Upper lobe of right lung (tissue), 1 donor: ENCODE measurements around the gene MYL6. TPM values are rescaled to one million over a fixed set of nuclear protein-coding genes. Genes with fewer than 3 reads are reported as not detected.

ENCODE experiments used
- ATAC-seq: fragments of 200-7000 bp; cut with Tn5 transposase; one replicate; pipeline ENCODE4 v1.9.1; 2020; ENCODE audit warnings: mild to moderate bottlenecking, moderate library complexity
- DNase-seq: peaks from one replicate; pipeline ENCODE4 v3.0.0-alpha.2; 2020
- H3K27ac ChIP-seq: fragments of 200-600 bp; one replicate; pipeline ENCODE4 v1.8.0; 2022
- H3K27me3 ChIP-seq: fragments of 200-600 bp; one replicate; pipeline ENCODE4 v1.8.0; 2022; ENCODE audit warnings: mild to moderate bottlenecking
- H3K36me3 ChIP-seq: fragments of 200-600 bp; one replicate; pipeline ENCODE4 v1.8.0; 2022
- H3K4me1 ChIP-seq: fragments of 200-600 bp; one replicate; pipeline ENCODE4 v1.8.0; 2022
- H3K4me3 ChIP-seq: fragments of 200-600 bp; one replicate; pipeline ENCODE4 v1.8.0; 2022; ENCODE audit warnings: mild to moderate bottlenecking
- H3K9me3 ChIP-seq: fragments of 200-600 bp; one replicate; pipeline ENCODE4 v1.8.0; 2022
- intact Hi-C: fragments of 100-400 bp; cut with DNase I; formaldehyde crosslinking; loops from one replicate; pipeline ENCODE4 v1.11.0; 2022
- total RNA-seq: library from RNA; stranded (reverse); fragmentation: NEBNext Ultra II Directional; extraction: Animal tissue kit (Norgen Biotek cat#: 25700); gene quantifications from one replicate; pipeline ENCODE4 v1.2.1, GENCODE V29; 2021
- TF ChIP-seq, protein P1 (sequence below): fragments of 200-600 bp; IDR thresholded peaks from one replicate; pipeline ENCODE4 v1.8.0; 2022; ENCODE audit warnings: antibody characterized with exemption
- donor health status: DM: no; HTN: yes; CAD: no; lungs with severe emphysema.

Gene MYL6
- total RNA-seq, 1 donor from 2014 or later: 1,254 TPM

DNA sequence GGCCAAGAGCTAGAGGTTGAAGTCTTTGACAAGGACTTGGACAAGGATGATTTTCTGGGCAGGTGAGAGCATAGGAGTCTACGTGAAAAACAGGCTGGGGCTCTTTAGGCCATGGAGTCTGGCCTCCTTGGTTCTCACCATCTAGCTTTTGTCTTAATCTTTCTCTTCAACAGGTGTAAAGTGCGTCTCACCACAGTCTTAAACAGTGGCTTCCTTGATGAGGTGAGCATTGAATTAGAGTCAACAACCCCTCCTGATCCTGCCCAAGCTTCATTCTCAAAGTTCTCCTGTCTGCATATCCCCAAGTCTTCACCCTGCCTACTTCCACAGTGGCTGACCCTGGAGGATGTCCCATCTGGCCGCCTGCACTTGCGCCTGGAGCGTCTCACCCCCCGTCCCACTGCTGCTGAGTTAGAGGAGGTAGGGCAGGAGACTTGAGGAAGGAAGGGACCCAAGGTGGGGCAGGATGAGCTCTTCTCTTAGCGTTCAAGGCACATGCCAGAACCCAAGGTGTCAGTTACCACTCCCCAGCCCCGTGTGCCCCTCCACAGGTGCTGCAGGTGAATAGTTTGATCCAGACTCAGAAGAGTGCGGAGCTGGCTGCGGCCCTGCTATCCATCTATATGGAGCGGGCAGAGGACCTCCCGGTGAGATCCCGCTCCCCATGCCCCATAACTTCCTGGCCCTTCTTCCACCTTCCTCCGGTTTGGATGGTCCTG lies 20.1 kb upstream of the MYL6 start:
- Histone ChIP-seq H3K4me3 (no peak overlapping the region), H3K27ac (no peak overlapping the region), H3K27me3 (no peaks in the 10 kb centered on the region), H3K4me1 (no peaks in the 10 kb centered on the region), H3K9me3 (no peaks in the 10 kb centered on the region), H3K36me3 (peaks cover 99% of the 10 kb centered on the region)
- ATAC-seq (no peak), DNase-seq (no peak)
- intact Hi-C loops: no loop called here
- TF ChIP-seq, protein P1, sequence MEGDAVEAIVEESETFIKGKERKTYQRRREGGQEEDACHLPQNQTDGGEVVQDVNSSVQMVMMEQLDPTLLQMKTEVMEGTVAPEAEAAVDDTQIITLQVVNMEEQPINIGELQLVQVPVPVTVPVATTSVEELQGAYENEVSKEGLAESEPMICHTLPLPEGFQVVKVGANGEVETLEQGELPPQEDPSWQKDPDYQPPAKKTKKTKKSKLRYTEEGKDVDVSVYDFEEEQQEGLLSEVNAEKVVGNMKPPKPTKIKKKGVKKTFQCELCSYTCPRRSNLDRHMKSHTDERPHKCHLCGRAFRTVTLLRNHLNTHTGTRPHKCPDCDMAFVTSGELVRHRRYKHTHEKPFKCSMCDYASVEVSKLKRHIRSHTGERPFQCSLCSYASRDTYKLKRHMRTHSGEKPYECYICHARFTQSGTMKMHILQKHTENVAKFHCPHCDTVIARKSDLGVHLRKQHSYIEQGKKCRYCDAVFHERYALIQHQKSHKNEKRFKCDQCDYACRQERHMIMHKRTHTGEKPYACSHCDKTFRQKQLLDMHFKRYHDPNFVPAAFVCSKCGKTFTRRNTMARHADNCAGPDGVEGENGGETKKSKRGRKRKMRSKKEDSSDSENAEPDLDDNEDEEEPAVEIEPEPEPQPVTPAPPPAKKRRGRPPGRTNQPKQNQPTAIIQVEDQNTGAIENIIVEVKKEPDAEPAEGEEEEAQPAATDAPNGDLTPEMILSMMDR: no peak

DNA sequence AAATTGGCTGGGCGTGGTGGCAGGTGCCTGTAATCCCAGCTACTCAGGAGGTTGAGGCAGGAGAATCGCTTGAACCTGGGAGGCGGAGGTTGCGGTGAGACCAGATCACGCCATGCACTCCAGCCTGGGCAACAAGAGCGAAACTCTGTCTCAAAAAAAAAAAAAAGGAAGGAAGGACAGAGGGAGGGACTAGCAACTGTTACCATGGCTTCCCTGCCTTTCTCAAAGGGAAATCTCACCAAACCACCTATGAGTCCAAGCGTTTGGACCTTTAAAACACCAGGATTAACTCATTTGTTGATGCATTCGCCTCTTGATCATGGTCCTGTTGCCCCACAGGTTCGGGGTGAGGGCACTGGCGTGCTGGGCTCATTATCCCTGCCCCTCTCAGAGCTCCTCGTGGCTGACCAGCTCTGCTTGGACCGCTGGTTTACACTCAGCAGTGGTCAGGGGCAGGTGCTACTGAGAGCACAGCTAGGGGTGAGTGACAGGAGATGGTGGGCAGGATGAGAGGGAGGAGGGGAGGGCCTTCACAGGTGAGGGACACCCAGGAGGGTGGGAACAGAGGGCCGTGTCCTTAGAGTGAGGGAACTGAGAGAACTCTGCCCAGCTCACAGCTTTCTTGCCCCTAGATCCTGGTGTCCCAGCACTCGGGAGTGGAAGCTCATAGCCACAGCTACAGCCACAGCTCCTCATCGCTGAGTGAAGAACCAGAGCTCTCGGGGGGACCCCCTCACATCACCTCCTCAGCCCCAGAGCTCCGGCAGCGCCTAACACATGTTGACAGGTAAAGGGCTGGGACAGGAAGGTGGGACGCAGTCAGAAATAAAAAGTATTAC lies 16.0 kb upstream of the MYL6 start:
- intact Hi-C loops: no loop called here
- Histone ChIP-seq H3K4me1 (peaks cover 12% of the 10 kb centered on the region), H3K27ac (peak overlapping the region; percentile 56), H3K9me3 (no peaks in the 10 kb centered on the region), H3K27me3 (no peaks in the 10 kb centered on the region), H3K36me3 (peaks cover 83% of the 10 kb centered on the region), H3K4me3 (no peak overlapping the region)
- TF ChIP-seq, protein P1: no peak
- DNase-seq (no peak), ATAC-seq (peak; percentile 44)

DNA sequence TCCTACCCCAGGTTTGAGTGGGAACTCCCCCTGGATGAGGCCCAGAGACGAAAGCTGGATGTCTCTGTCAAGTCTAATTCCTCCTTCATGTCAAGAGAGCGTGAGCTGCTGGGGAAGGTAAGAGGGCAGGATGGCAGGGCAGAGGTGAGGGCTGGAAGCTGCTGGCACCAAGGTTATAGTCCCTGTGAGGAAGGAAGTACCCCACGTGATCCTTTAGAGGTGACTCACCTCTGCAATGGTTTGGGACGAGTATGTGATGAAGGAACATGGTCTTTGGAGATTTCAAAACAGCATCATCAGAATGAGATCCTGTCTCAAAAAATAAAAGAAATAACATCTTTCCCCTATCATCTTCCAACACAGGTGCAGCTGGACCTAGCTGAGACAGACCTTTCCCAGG lies 14.9 kb upstream of the MYL6 start:
- H3K27ac ChIP-seq: peak overlapping the region; percentile 56
- TF ChIP-seq, protein P1: no peak
- peak; percentile 5 for ATAC-seq

DNA sequence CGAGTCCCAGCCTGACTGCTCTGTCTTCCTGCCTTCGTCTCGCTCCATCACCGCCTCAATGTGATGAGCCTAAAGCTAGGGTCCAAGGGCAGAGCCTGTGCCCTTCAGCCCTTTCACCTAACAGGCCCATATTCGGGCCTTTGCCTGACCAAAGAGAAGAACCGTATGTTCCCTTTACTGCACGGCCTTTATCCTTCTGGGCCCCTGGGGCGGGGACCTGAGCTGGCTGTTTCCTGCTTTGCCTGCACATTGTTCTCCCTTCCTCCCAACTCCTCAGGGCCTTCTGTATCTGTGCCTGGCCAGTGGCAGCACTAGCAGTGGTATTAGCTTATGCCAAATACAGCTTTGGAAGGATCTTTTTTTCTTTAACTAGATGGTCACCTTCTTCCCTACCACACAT lies 14.3 kb upstream of the MYL6 start:
- Histone ChIP-seq H3K4me1 (peaks cover 13% of the 10 kb centered on the region), H3K9me3 (no peaks in the 10 kb centered on the region), H3K27me3 (no peaks in the 10 kb centered on the region), H3K4me3 (no peak overlapping the region), H3K36me3 (peaks cover 66% of the 10 kb centered on the region), H3K27ac (peak overlapping the region; percentile 56)
- intact Hi-C loops: no loop called here
- DNase-seq (no peak), ATAC-seq (peak; percentile 61)
- TF ChIP-seq, protein P1: no peak

More for the DNA sequence above, 14.9 kb upstream of the MYL6 start:
- Histone ChIP-seq H3K9me3 (no peaks in the 10 kb centered on the region), H3K27me3 (no peaks in the 10 kb centered on the region), H3K4me1 (peaks cover 13% of the 10 kb centered on the region), H3K4me3 (no peak overlapping the region), H3K36me3 (peaks cover 73% of the 10 kb centered on the region)
- DNase-seq: no peak
- intact Hi-C loops: no loop called here

DNA sequence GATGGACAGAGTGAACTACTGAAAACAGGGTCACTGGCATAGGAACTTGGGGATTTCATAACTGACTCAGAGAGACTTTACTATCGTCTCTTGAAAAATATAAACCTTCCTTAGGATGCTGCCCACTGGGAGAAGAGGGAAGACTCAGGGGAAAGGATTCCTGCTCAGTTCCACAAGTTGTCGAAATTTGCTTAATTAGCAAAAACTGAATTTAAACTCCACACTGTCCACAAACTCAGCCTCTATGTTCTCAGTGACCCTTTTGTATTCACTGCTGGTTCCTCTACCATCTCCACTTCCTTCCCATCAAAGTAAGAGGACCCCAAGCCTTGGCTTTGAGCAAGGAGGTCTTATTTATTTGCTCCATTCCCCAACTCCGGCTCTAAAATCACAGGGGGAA lies 12.9 kb upstream of the MYL6 start:
- Histone ChIP-seq H3K36me3 (peaks cover 53% of the 10 kb centered on the region), H3K9me3 (no peaks in the 10 kb centered on the region), H3K4me1 (peaks cover 13% of the 10 kb centered on the region), H3K27me3 (no peaks in the 10 kb centered on the region), H3K4me3 (no peak overlapping the region), H3K27ac (no peak overlapping the region)
- intact Hi-C loops: no loop called here
- ATAC-seq (no peak), DNase-seq (no peak)
- TF ChIP-seq, protein P1: no peak
